ENCODE measurements around the gene TSPAN9. TPM values are rescaled to one million over a fixed set of nuclear protein-coding genes. Genes with fewer than 3 reads are reported as not detected.

The TSPAN9 gene
- total and polyA plus RNA-seq, 2 of the 4 experiments (the other 2 are of a cell fraction), result 17.7 to 39.1 TPM

- no peak overlapping the region for H3K4me3 ChIP-seq (ENCODE audit: insufficient read depth, low read depth, low read length)
- no peak overlapping the region for H4K91ac ChIP-seq (ENCODE audit: insufficient read depth, low read depth, low read length)
- no peak overlapping the region for H2BK20ac ChIP-seq (ENCODE audit: low read depth, low read length)
- intact Hi-C loops (cut with micrococcal nuclease), result loop anchor here (5.0 to 10.0 kb wide), 2 partner anchors 78 to 635 kb away; no protein-coding TSS in a partner anchor
- no peaks in the 10 kb centered on the region for H3K9me1 ChIP-seq (ENCODE audit: insufficient read depth, low read length)
- peaks cover 16% of the 10 kb centered on the region for H4K20me1 ChIP-seq (ENCODE audit: insufficient read depth, low read length)
- DNase-seq (no peak), ATAC-seq (ENCODE audit: low read depth) (no peak)
- H3K4ac ChIP-seq (ENCODE audit: low read depth, low read length), result no peak overlapping the region
- in situ Hi-C loops (cut with MboI; ENCODE audit: low sequenced_read_pairs), result loop anchor here (5.0 kb wide), 2 partner anchors 68 to 133 kb away; no protein-coding TSS in a partner anchor
- dilution Hi-C loops (cut with HindIII; ENCODE audit: low sequenced_read_pairs, unreplicated experiment), result no loop called here
- no peak overlapping the region for H2BK5ac ChIP-seq (ENCODE audit: low read depth, low read length, poor library complexity, severe bottlenecking)
- H2AK5ac ChIP-seq (ENCODE audit: low read depth, low read length), result no peak overlapping the region
- H2BK120ac ChIP-seq (ENCODE audit: low read depth, low read length), result no peak overlapping the region
- no peak overlapping the region for H3K4me2 ChIP-seq (ENCODE audit: low read depth, low read length)
- no peak overlapping the region for H4K8ac ChIP-seq (ENCODE audit: low read depth in 2 of 2, low read length in 2 of 2)
- no peaks in the 10 kb centered on the region for H3K36me3 ChIP-seq (ENCODE audit: control insufficient read depth, insufficient read depth, low read length)
- no peak overlapping the region for H2BK15ac ChIP-seq (ENCODE audit: low read depth, low read length)
- BruUV-seq (replicated peaks), result no TSS peak
- peaks cover 8% of the 10 kb centered on the region; the same call in 1 of the 2 replicates for H3K4me1 ChIP-seq (ENCODE audit: control insufficient read depth, insufficient read depth, low read length)
- TF ChIP-seq CHD1 (IDR thresholded peaks at IDR 0.05; ENCODE audit: low read depth, low read length), result no peak
- TF ChIP-seq RCOR1 (IDR thresholded peaks at IDR 0.05; ENCODE audit: insufficient replicate concordance, low read length), result no peak
- no peak for TF ChIP-seq CEBPB (IDR thresholded peaks at IDR 0.05; ENCODE audit: low read depth, low read length)
- TF ChIP-seq CTCF (conservative IDR thresholded peaks at IDR 0.05; ENCODE audit: low read depth, low read length), result no peak
- TF ChIP-seq RAD21 (IDR thresholded peaks at IDR 0.05; ENCODE audit: low read length), result no peak
- no peak for TF ChIP-seq FOS (IDR thresholded peaks at IDR 0.05; ENCODE audit: low read depth, low read length)
- TF ChIP-seq POLR2A (IDR thresholded peaks at IDR 0.05; ENCODE audit: low read depth, low read length), result no peak
- TF ChIP-seq MAFK (IDR thresholded peaks at IDR 0.05; ENCODE audit: low read depth, low read length), result no peak
- TF ChIP-seq SMC3 (IDR thresholded peaks at IDR 0.05; ENCODE audit: low read depth, low read length), result no peak
- no peak for TF ChIP-seq BHLHE40 (IDR thresholded peaks at IDR 0.05; ENCODE audit: low read depth, low read length)
- no peak for TF ChIP-seq USF2 (IDR thresholded peaks at IDR 0.05; ENCODE audit: low read depth, low read length)
- no peak overlapping the region for H3K27ac ChIP-seq (ENCODE audit: insufficient read depth, low read length)
- ChIA-PET POLR2A (ENCODE audit: unreplicated experiment) (no interaction called here), CTCF (no interaction called here)
- no peak overlapping the region for H3K23ac ChIP-seq (ENCODE audit: low read depth, low read length)
- no peak overlapping the region for H2AFZ ChIP-seq (replicated peaks; ENCODE audit: low read length, poor library complexity)
- peaks cover 0 to 3% of the 10 kb centered on the region in 2 experiments; a peak in 1 of 4 replicates for H3K79me1 ChIP-seq (ENCODE audit: low read depth in 1 of 2, low read length in 2 of 2)
- WGBS, 2 experiments (ENCODE audit: extremely low coverage in 2 of 2, insufficient read length in 1 of 2), result 85% methylated on average over 6 of the region's 9 CpGs; no CpG with 5 or more reads in 1 of the 2 experiments
- no peaks in the 10 kb centered on the region for H3K27me3 ChIP-seq (ENCODE audit: control insufficient read depth, insufficient read depth, low read length)
- H3K18ac ChIP-seq (ENCODE audit: low read depth, low read length), result no peak overlapping the region
- H3K9me3 ChIP-seq (ENCODE audit: control insufficient read depth, insufficient read depth, low read length), result no peaks in the 10 kb centered on the region
- H4K5ac ChIP-seq (ENCODE audit: low read depth, low read length), result no peak overlapping the region
- H2AK9ac ChIP-seq (replicated peaks; ENCODE audit: low read depth, low read length, poor library complexity), result no peak overlapping the region
- no peak overlapping the region for H3K9ac ChIP-seq (ENCODE audit: low read depth, low read length)
- H3K14ac ChIP-seq (replicated peaks; ENCODE audit: low read depth, low read length), result no peak overlapping the region
- H3K56ac ChIP-seq (ENCODE audit: extremely low read depth, insufficient read depth, low read length), result no peak overlapping the region
Observed at GRCh38 chr12:3139760-3140159, 62.6 kb downstream of the TSPAN9 start.
